Mesothelial cell of epicardium (in vitro differentiated cells): ENCODE measurements around the gene DOCK4. TPM values are rescaled to one million over a fixed set of nuclear protein-coding genes. Genes with fewer than 3 reads are reported as not detected.

Experiments
- DNase-seq, 2 experiments: peaks; one replicate each; pipeline ENCODE4 v3.0.0; 2021; ENCODE audit warnings: low spot score in 2 of 2; ENCODE audit not compliant: unreplicated experiment in 2 of 2
- H3K27ac Mint-ChIP-seq: 2 replicates; pipeline ENCODE4 v1.8.0; 2021; ENCODE audit warnings: mixed read lengths
- H3K27me3 Mint-ChIP-seq: 2 replicates; pipeline ENCODE4 v1.8.0; 2021; ENCODE audit warnings: low read depth, mixed read lengths
- H3K36me3 Mint-ChIP-seq: 2 replicates; pipeline ENCODE4 v1.8.0; 2021; ENCODE audit warnings: mixed read lengths
- H3K4me1 Mint-ChIP-seq: 2 replicates; pipeline ENCODE4 v1.8.0; 2021; ENCODE audit warnings: mixed read lengths
- H3K4me3 Mint-ChIP-seq: 2 replicates; pipeline ENCODE4 v1.8.0; 2021; ENCODE audit warnings: mild to moderate bottlenecking, moderate library complexity, mixed read lengths
- H3K9me3 Mint-ChIP-seq: 2 replicates; pipeline ENCODE4 v1.8.0; 2021; ENCODE audit warnings: mixed read lengths
- total RNA-seq: library from RNA; stranded (reverse); gene quantifications from 3 replicates; pipeline ENCODE4 v1.2.1, GENCODE V29; 2021
- TF ChIP-seq, protein P1 (sequence below): fragments of 200-600 bp; sonication (generic); IDR thresholded peaks from one replicate; pipeline ENCODE4 v1.5.0; 2021; ENCODE audit warnings: antibody characterized with exemption; ENCODE audit not compliant: unreplicated experiment

Gene DOCK4
- total RNA-seq, 1 donor from 2014 or later, result 27.7 TPM

DNA sequence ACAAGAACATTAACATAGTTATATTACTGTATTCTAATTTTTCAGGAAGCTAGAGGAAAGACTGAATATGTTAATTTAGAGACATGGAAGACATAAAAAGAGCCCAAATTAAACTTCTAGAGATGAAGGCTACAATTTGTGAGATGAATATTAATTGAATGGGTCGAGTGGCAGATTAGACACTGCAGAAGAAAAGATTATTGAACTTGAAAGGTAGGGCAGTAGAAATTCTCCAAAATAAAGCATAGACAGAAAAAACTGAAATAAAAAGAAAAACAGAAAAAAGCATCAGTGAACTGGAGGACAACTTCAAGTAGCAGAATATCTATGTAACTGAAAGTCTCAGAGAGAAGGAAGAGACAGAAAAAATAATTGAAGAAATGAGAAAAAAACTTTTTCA, 369.6 kb downstream of the DOCK4 start:
- H3K4me3 Mint-ChIP-seq, result no peak overlapping the region
- H3K4me1 Mint-ChIP-seq, result peaks cover 11% of the 10 kb centered on the region
- H3K36me3 Mint-ChIP-seq, result peaks cover 22% of the 10 kb centered on the region
- no peaks in the 10 kb centered on the region for H3K27me3 Mint-ChIP-seq
- no peak for DNase-seq
- H3K9me3 Mint-ChIP-seq, result peaks cover 20% of the 10 kb centered on the region
- H3K27ac Mint-ChIP-seq, result no peak overlapping the region
- TF ChIP-seq, protein P1, sequence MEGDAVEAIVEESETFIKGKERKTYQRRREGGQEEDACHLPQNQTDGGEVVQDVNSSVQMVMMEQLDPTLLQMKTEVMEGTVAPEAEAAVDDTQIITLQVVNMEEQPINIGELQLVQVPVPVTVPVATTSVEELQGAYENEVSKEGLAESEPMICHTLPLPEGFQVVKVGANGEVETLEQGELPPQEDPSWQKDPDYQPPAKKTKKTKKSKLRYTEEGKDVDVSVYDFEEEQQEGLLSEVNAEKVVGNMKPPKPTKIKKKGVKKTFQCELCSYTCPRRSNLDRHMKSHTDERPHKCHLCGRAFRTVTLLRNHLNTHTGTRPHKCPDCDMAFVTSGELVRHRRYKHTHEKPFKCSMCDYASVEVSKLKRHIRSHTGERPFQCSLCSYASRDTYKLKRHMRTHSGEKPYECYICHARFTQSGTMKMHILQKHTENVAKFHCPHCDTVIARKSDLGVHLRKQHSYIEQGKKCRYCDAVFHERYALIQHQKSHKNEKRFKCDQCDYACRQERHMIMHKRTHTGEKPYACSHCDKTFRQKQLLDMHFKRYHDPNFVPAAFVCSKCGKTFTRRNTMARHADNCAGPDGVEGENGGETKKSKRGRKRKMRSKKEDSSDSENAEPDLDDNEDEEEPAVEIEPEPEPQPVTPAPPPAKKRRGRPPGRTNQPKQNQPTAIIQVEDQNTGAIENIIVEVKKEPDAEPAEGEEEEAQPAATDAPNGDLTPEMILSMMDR, result no peak

DNA sequence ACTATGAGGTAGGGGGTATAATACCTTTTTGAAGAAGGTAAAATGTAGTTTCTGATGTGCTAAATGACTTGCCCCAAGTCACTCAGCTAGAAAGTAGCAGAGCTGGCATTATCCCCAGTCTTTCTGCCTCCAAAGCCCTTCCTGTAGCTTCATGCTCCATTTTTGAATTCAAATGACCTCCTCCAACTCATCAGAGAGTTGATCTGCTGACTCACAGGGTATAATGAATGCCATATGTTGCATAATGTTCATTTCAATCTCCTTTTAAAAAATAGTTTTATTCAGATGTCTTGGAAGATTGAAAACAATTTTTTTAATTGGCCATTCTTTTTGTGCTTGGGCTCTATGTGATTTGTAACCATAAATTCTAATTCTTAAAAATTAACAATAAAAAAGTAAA, 371.1 kb downstream of the DOCK4 start:
- peak overlapping the region; percentile 43 for H3K27ac Mint-ChIP-seq
- DNase-seq, result no peak
- TF ChIP-seq, protein P1, result no peak

DNA sequence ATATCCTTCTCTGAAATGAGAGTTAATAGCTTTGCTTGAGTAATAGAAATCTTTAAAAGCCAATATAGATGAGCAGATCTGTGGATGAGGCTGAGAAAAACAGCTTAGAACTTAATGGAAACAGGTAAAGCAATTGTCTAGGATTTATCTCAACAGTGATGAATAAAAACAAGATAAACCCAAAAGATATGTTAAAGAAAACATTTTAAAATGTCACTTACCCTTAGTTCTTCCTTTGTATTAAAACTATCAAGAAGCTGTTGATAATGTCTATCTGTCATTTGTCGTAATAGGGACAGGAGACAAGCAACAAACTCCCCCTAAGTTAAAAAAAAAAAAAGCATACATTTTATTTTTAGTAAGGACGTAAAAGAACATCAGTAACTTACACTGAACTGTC, 371.8 kb downstream of the DOCK4 start:
- DNase-seq, result no peak
- Mint-ChIP-seq H3K27ac (peak overlapping the region; percentile 43), H3K9me3 (peaks cover 20% of the 10 kb centered on the region), H3K4me1 (peaks cover 8% of the 10 kb centered on the region), H3K27me3 (no peaks in the 10 kb centered on the region), H3K36me3 (peaks cover 35% of the 10 kb centered on the region), H3K4me3 (no peak overlapping the region)
- TF ChIP-seq, protein P1, result no peak

More for the DNA sequence above, 371.1 kb downstream of the DOCK4 start:
- no peak overlapping the region for H3K4me3 Mint-ChIP-seq
- H3K9me3 Mint-ChIP-seq, result peaks cover 20% of the 10 kb centered on the region
- H3K36me3 Mint-ChIP-seq, result peaks cover 35% of the 10 kb centered on the region
- peaks cover 8% of the 10 kb centered on the region for H3K4me1 Mint-ChIP-seq
- no peaks in the 10 kb centered on the region for H3K27me3 Mint-ChIP-seq

DNA sequence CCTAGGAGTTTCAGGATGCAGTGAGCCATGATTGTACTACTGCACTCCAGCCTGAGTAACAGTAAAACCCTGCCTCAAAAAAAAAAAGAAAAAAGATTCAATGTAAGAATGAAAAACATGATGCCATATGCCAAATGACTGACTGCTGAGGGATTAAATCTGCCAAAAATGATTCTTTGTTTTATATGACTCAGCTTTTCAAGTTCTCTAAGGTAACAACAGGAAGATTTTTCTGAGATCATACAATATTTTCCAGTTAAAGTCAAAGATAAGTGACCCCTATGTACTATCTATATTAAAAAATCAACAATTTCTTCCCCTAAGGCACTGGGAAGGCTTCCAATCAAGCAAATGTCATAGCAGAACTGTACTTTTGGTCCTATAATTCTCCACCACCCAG, 372.7 kb downstream of the DOCK4 start:
- TF ChIP-seq, protein P1, result no peak
- no peak overlapping the region for H3K4me3 Mint-ChIP-seq
- no peak for DNase-seq
- H3K27me3 Mint-ChIP-seq, result no peaks in the 10 kb centered on the region
- H3K4me1 Mint-ChIP-seq, result peaks cover 8% of the 10 kb centered on the region
- peaks cover 15% of the 10 kb centered on the region for H3K9me3 Mint-ChIP-seq
- peak overlapping the region; percentile 28 for H3K27ac Mint-ChIP-seq
- peaks cover 31% of the 10 kb centered on the region for H3K36me3 Mint-ChIP-seq

DNA sequence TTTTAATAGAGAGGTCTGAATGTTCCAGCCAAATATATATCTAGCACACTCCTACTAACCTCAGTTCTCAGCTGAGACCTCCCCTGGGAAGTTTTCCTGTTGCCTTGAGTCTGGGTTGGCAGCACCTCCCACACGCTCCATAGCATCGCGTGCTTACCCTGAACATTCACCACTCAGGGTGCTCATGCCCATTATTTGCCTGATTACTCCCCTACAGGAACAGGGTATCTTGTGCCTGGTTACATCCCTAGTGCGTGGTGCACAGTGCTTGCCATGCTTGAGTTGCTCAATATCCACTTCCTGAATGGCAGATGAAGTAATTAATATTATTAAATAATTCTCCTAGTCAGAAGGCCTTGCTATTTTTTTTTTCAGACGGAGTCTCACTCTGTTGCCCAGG, 374.0 kb downstream of the DOCK4 start:
- Mint-ChIP-seq H3K4me3 (no peak overlapping the region), H3K27me3 (no peaks in the 10 kb centered on the region), H3K27ac (no peak overlapping the region), H3K4me1 (peaks cover 10% of the 10 kb centered on the region), H3K36me3 (peaks cover 28% of the 10 kb centered on the region), H3K9me3 (peaks cover 11% of the 10 kb centered on the region)
- DNase-seq, result no peak
- TF ChIP-seq, protein P1, result no peak

DNA sequence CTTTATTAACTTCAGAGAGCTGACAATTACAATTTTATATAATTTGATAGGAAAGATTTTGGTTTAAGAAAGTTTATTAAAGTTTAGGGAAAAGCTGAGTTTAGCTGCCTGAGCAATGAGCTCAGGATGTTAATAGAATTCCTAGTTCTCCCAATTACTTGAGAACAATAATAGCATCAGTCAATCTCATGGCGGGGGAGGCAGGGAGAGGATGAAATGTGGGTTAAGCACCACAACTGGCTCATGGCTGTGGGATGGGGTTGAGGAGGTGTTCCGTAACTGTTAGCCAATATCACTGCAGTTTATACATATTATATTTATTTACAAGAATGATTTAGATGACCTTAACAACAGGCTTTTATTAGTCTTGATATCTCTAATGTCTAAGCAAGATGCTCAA, 377.0 kb downstream of the DOCK4 start:
- Mint-ChIP-seq H3K4me3 (no peak overlapping the region), H3K36me3 (peaks cover 26% of the 10 kb centered on the region), H3K9me3 (peaks cover 4% of the 10 kb centered on the region), H3K27ac (no peak overlapping the region), H3K27me3 (no peaks in the 10 kb centered on the region), H3K4me1 (peaks cover 13% of the 10 kb centered on the region)
- TF ChIP-seq, protein P1, result no peak
- no peak for DNase-seq
